HepG2 (cell line): ENCODE results near the gene ANKRD29. TPM values are rescaled to one million over a fixed set of nuclear protein-coding genes. Genes with fewer than 3 reads are reported as not detected.

Experiments
- ATAC-seq: fragments of 200-7000 bp; cut with Tn5 transposase; 3 replicates; pipeline ENCODE4 v1.9.1; 2020; ENCODE audit warnings: mild to moderate bottlenecking, moderate library complexity
- BruUV-seq: library from RNA; stranded (reverse); fragments of 400-500 nt; replicated peaks from 2 replicates; lab custom pipeline; 2021; lab: Mats Ljungman, UMichigan
- CTCF ChIA-PET: fragments of 300-600 bp; formaldehyde crosslinking; extraction: SDS; loops from one replicate; lab custom pipeline; 2021; ENCODE audit warnings: low total read pairs, inconsistent platforms, low intra/inter-chr PET ratio; lab: Yijun Ruan, JAX
- POLR2A ChIA-PET: fragments of 350-600 bp; sonication (Branson Sonifier 250); formaldehyde crosslinking; loops from one replicate; lab custom pipeline; 2020; ENCODE audit warnings: antibody characterized with exemption, inconsistent platforms; lab: Yijun Ruan, JAX
- DNase-seq: peaks from one replicate; pipeline ENCODE4 v3.0.0-alpha.2; 2015; ENCODE audit warnings: low spot score
- FAIRE-seq: peaks from 3 replicates; lab custom pipeline; 2011; peaks lifted over from hg19 to GRCh38; lab: Jason Lieb, UNC
- H2AFZ ChIP-seq: one replicate; pipeline ENCODE4 v1.6.1; 2011; ENCODE audit warnings: low read length, inconsistent platforms
- H3K27ac ChIP-seq: fragments of 300-600 bp; 3 replicates; pipeline ENCODE4 v1.8.0; 2011; ENCODE audit warnings: mixed run types, mild to moderate bottlenecking, mixed read lengths, low read length, inconsistent platforms; ENCODE audit not compliant: insufficient read depth; ENCODE audit errors: extremely low read length
- H3K27me3 ChIP-seq, 2 experiments: fragments of 200-600 bp in 1 of 2; 2 replicates in 1 of 2; 3 replicates in 1 of 2; pipeline versions ENCODE4 v1.6.0 to v1.8.0; 2011; ENCODE audit warnings: low read length in 2 of 2, mild to moderate bottlenecking in 2 of 2, moderate library complexity in 2 of 2, inconsistent platforms in 1 of 2; ENCODE audit not compliant: insufficient read depth in 2 of 2, control insufficient read depth in 1 of 2
- H3K36me3 ChIP-seq, 2 experiments: fragments of 200-600 bp in 1 of 2; replicated peaks in 1 of 2; 2 replicates in 1 of 2; 3 replicates in 1 of 2; pipeline versions ENCODE4 v1.5.1 to v1.8.0; 2011; ENCODE audit warnings: low read length in 2 of 2, inconsistent platforms in 1 of 2; ENCODE audit not compliant: insufficient read depth in 2 of 2, control insufficient read depth in 1 of 2
- H3K4me1 ChIP-seq: 2 replicates; pipeline ENCODE4 v1.5.1; 2012; ENCODE audit warnings: low read length, inconsistent platforms; ENCODE audit not compliant: insufficient read depth
- H3K4me2 ChIP-seq: 2 replicates; pipeline ENCODE4 v1.6.0; 2011; ENCODE audit warnings: low read depth, low read length, inconsistent platforms
- H3K4me3 ChIP-seq, 3 experiments: fragments of 200-600 bp in 1 of 3; sonication (generic), shearing (Covaris generic) in 1 of 3; replicated peaks in 1 of 3; 2 replicates each; pipeline ENCODE4 v1.5.1; 2011 to 2016; ENCODE audit warnings: low read length in 3 of 3, inconsistent platforms in 2 of 3, low read depth in 2 of 3, mild to moderate bottlenecking in 2 of 3, control low read depth in 1 of 3, mixed read lengths in 1 of 3; ENCODE audit not compliant: insufficient read depth in 1 of 3
- H3K79me2 ChIP-seq: one replicate; pipeline ENCODE4 v1.6.1; 2011; ENCODE audit warnings: low read length, inconsistent platforms; ENCODE audit not compliant: insufficient read depth
- H3K9ac ChIP-seq: 2 replicates; pipeline ENCODE4 v1.6.0; 2011; ENCODE audit warnings: mild to moderate bottlenecking, low read depth, low read length, inconsistent platforms; ENCODE audit not compliant: insufficient read depth
- H3K9me3 ChIP-seq: 2 replicates; pipeline ENCODE4 v1.5.1; 2012; ENCODE audit warnings: mild to moderate bottlenecking, low read length
- H4K20me1 ChIP-seq: 2 replicates; pipeline ENCODE4 v1.6.0; 2011; ENCODE audit warnings: inconsistent platforms, mild to moderate bottlenecking, low read length, moderate library complexity; ENCODE audit not compliant: insufficient read depth
- BCL6 ChIP-seq: IDR thresholded peaks from 2 replicates; pipeline ENCODE4 v1.6.1; 2016; ENCODE audit warnings: missing genetic modification reagents, missing compliant biosample characterization
- DZIP1 ChIP-seq: sonication (generic); formaldehyde crosslinking; IDR thresholded peaks from 2 replicates; pipeline ENCODE4 v1.5.0; 2020; ENCODE audit warnings: mild to moderate bottlenecking, missing genetic modification reagents
- ETV5 ChIP-seq: IDR thresholded peaks from 2 replicates; pipeline ENCODE4 v1.6.1; 2018; ENCODE audit warnings: missing biosample characterization, missing genetic modification reagents, inconsistent platforms, borderline replicate concordance
- ETV6 ChIP-seq: sonication (generic); formaldehyde crosslinking; conservative IDR thresholded peaks from 2 replicates; pipeline ENCODE4 v1.4.0; 2020; ENCODE audit warnings: missing genetic modification reagents
- KLF9 ChIP-seq: IDR thresholded peaks from 2 replicates; pipeline ENCODE4 v1.6.1; 2016; ENCODE audit warnings: low read depth
- MNT ChIP-seq: fragments of 450-650 bp; IDR thresholded peaks from 2 replicates; pipeline ENCODE4 v1.6.1; 2016
- MXD4 ChIP-seq: IDR thresholded peaks from 2 replicates; pipeline ENCODE4 v1.6.1; 2016; ENCODE audit warnings: mild to moderate bottlenecking, missing biosample characterization, missing genetic modification reagents
- NFE2L2 ChIP-seq: fragments of 150-350 bp; IDR thresholded peaks from 2 replicates; pipeline ENCODE4 v1.6.1; 2014; ENCODE audit warnings: low read length
- PATZ1 ChIP-seq: sonication (generic); formaldehyde crosslinking; IDR thresholded peaks from 2 replicates; pipeline ENCODE4 v1.4.0; 2020; ENCODE audit warnings: missing genetic modification reagents
- PHF8 ChIP-seq: sonication (generic); formaldehyde crosslinking; IDR thresholded peaks from 2 replicates; pipeline ENCODE4 v1.5.0; 2020; ENCODE audit warnings: missing genetic modification reagents
- ZNF205 ChIP-seq: IDR thresholded peaks from 2 replicates; pipeline ENCODE4 v1.6.1; 2018; ENCODE audit warnings: missing biosample characterization, missing genetic modification reagents
- ZNF709 ChIP-seq: sonication (generic); formaldehyde crosslinking; IDR thresholded peaks from 2 replicates; pipeline ENCODE4 v1.5.0; 2020; ENCODE audit warnings: mild to moderate bottlenecking, missing genetic modification reagents
- WGBS: methylation state at CpG from one replicate; pipeline ENCODE4 v1.1.6; 2017; ENCODE audit warnings: low lambda C conversion rate; 5-methylcytosine and 5-hydroxymethylcytosine counted together
- in situ Hi-C: cut with HindIII; loops from 2 replicates; pipeline ENCODE4 v1.10.0; 2017; ENCODE audit warnings: low pct_unique_long_range_greater_than_20kb; ENCODE audit not compliant: extremely low pct_ligation_motif_present
- intact Hi-C: fragments of 100-400 bp; cut with micrococcal nuclease; formaldehyde crosslinking; loops from one replicate; pipeline ENCODE4 v1.10.0; 2022; ENCODE audit not compliant: unreplicated experiment
- polyA plus RNA-seq, 8 experiments: library from polyadenylated mRNA; depleted of rRNA in 3 of 8; stranded (reverse) in 7 of 8; unstranded in 1 of 8; fragments of >200 nt; fragmentation: Illumina TruSeq in 4 of 8; extraction: Trizol in 4 of 8; gene quantifications; 2 replicates each; pipeline versions ENCODE4 v1.2.1 to v1.2.3, GENCODE V29; 2011 to 2016; ENCODE audit warnings: low read depth in 4 of 8, missing spikeins in 1 of 8, mixed read lengths in 1 of 8; ENCODE audit not compliant: insufficient read depth in 1 of 8
- total RNA-seq, 5 experiments: library from RNA; depleted of rRNA; stranded (reverse); fragments of >200 nt; fragmentation: Illumina TruSeq; extraction: Trizol; gene quantifications; 2 replicates each; pipeline ENCODE4 v1.2.3, GENCODE V29; 2016; ENCODE audit warnings: low read depth in 1 of 5

ANKRD29 gene
- total and polyA plus RNA-seq, 2 of the 13 experiments (the other 11 are each of a cell fraction or from before 2014, with no cell fraction given), result not detected

GRCh38 chr18:23627321-23627720, 35.4 kb downstream of the ANKRD29 start (continued):
- TF ChIP-seq DZIP1 (no peak), KLF9 (CRISPR knock-in tag) (no peak), BCL6 (CRISPR knock-in tag) (peak; percentile 78), ETV6 (CRISPR knock-in tag) (no peak), ZNF709 (no peak), PHF8 (no peak), PATZ1 (CRISPR knock-in tag) (no peak)

GRCh38 chr18:23626451-23627279, 36.0 kb downstream of the ANKRD29 start:
- Histone ChIP-seq H3K4me1 (peaks cover 36% of the 10 kb centered on the region), H3K9me3 (no peaks in the 10 kb centered on the region), H3K4me3 (no peak overlapping the region), H4K20me1 (no peaks in the 10 kb centered on the region), H3K79me2 (no peaks in the 10 kb centered on the region), H3K36me3 (no peaks in the 10 kb centered on the region)
- 16% methylated on average over 4 of the region's 4 CpGs for WGBS
- ATAC-seq, result no peak
- no peak for FAIRE-seq
- TF ChIP-seq ETV5 (no peak), MXD4 (CRISPR knock-in tag) (no peak), ZNF205 (CRISPR knock-in tag) (no peak), NFE2L2 (no peak), MNT (peak; percentile 62)
- TF ChIP-seq, all 625 proteins: peak for 1
- Histone ChIP-seq H3K27me3 (peaks cover 1 to 9% of the 10 kb centered on the region in 2 experiments; a peak in 4 of 5 replicates), H2AFZ (no peak overlapping the region), H3K9ac (no peak overlapping the region), H3K27ac (no peak overlapping the region), H3K4me2 (no peak overlapping the region)
- no TSS peak for BruUV-seq
- CTCF ChIA-PET, result no interaction called here
- intact Hi-C loops, result loop anchor here (5.0 to 10.0 kb wide), 3 partner anchors 148 to 491 kb away; no protein-coding TSS in a partner anchor
- POLR2A ChIA-PET, result no interaction called here
- no peak for DNase-seq
- in situ Hi-C loops, result no loop called here
